AG04449 (cell line): ENCODE measurements around the gene SOBP.

ENCODE experiments used
- CTCF ChIA-PET: fragments of 350-600 bp; formaldehyde crosslinking; extraction: SDS; loops from one replicate; lab custom pipeline; 2021; ENCODE audit warnings: antibody characterized with exemption; lab: Yijun Ruan, JAX
- POLR2A ChIA-PET: fragments of 400-600, 350-600 bp; formaldehyde crosslinking; extraction: SDS; loops from one replicate; lab custom pipeline; 2020; ENCODE audit warnings: antibody characterized with exemption, inconsistent platforms; lab: Yijun Ruan, JAX
- DNase-seq: peaks from one replicate; pipeline ENCODE4 v3.0.0-alpha.2; 2010; ENCODE audit warnings: low read depth, low spot score
- H3K4me3 ChIP-seq: 2 replicates; pipeline ENCODE4 v1.5.1; 2011; ENCODE audit warnings: low read depth, mild to moderate bottlenecking, control low read depth, low read length
- TF ChIP-seq, protein P1 (sequence below): IDR thresholded peaks from one replicate; pipeline ENCODE4 v1.5.1; 2011; ENCODE audit warnings: mild to moderate bottlenecking, moderate library complexity, low read length, control low read depth, inconsistent platforms; ENCODE audit not compliant: insufficient read depth; ENCODE audit errors: missing control alignments

SOBP gene

DNA sequence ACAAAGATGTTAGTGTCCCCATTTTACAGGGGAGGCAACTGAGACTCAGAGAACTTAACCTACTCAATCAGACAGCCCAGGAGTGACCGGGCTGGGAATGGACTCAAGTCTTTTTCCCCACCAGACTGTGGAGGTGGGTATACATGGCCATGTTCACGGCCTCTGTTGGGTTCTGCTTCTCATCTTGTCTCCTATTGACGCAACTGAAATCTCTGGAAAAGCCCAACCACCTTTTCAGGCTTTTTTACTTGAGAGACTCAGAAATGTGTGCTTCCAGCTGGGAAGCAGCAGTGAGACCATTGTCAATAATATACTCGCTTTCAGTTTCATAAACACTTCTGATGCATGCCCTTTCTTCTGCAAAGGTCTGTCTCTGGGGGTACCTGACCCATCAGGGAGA lies 70.7 kb downstream of the SOBP start:
- ChIA-PET CTCF (no interaction called here), POLR2A (no interaction called here)
- DNase-seq = no peak
- TF ChIP-seq, protein P1, sequence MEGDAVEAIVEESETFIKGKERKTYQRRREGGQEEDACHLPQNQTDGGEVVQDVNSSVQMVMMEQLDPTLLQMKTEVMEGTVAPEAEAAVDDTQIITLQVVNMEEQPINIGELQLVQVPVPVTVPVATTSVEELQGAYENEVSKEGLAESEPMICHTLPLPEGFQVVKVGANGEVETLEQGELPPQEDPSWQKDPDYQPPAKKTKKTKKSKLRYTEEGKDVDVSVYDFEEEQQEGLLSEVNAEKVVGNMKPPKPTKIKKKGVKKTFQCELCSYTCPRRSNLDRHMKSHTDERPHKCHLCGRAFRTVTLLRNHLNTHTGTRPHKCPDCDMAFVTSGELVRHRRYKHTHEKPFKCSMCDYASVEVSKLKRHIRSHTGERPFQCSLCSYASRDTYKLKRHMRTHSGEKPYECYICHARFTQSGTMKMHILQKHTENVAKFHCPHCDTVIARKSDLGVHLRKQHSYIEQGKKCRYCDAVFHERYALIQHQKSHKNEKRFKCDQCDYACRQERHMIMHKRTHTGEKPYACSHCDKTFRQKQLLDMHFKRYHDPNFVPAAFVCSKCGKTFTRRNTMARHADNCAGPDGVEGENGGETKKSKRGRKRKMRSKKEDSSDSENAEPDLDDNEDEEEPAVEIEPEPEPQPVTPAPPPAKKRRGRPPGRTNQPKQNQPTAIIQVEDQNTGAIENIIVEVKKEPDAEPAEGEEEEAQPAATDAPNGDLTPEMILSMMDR = no peak
- no peak overlapping the region for H3K4me3 ChIP-seq

DNA sequence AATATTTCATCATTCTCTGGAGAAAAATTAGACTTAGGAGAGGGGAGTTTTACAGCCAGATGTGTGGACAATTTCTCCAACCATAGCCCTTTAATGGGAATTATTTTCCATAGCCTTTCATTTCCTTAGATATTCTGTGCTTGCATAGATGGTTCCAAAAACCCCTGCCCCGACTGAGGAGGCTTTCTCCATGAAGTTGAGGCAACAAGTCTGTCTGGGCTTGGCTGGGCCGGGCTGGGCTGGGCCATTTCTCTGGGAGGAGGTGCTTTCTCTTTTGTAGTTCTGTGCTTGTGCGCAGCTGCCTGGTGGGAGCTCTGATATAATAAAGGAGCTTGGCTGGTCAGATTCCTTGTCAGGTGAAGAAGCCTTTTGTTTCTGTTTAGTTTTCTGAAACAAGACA lies 71.4 kb downstream of the SOBP start:
- ChIA-PET CTCF (no interaction called here), POLR2A (no interaction called here)
- no peak overlapping the region for H3K4me3 ChIP-seq
- TF ChIP-seq, protein P1 = no peak
- no peak for DNase-seq

DNA sequence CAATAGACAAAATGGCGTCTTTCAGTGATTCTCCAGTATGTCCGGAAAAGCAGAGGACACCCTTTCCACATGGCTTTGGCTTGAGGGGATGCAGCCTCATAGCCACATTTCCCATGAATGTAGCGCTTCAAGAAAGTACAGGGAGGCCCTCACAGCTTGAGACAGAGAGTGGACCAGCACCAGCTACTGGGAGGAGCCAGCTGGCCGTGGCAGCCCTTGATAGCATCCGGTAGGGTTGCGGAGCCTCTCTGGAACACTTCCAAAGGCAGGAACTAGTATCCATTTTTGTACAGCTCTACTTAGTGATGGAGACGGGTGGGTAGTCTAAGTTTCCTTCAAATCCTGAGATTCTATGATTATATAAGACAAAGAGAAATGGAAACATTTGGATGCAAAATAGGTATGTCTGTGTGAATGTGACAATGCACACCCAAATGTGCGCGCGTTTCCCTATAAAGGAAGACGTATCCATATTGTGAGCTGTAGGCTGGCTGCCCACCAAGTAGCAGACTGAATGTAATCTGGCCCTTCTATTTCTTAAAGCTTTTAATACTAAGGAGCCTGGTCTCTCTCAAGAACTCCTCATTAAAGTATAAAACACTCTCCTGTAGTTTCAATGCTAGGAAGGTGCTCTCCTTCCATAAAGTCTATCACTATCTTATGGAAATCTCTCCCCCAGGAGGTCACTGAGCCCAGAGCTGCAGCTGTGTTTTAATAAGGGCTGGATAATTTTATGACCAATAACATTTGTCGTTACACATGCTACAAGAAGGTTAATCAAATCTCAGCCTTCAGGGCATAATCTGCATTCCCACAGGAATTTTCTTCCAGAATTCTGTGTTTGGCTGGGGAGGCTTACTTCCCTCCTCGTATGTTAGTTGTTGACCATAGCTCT lies 74.0 kb downstream of the SOBP start:
- CTCF ChIA-PET = no interaction called here
- DNase-seq = no peak
- H3K4me3 ChIP-seq = no peak overlapping the region
- POLR2A ChIA-PET = no interaction called here
- TF ChIP-seq, protein P1 = no peak

DNA sequence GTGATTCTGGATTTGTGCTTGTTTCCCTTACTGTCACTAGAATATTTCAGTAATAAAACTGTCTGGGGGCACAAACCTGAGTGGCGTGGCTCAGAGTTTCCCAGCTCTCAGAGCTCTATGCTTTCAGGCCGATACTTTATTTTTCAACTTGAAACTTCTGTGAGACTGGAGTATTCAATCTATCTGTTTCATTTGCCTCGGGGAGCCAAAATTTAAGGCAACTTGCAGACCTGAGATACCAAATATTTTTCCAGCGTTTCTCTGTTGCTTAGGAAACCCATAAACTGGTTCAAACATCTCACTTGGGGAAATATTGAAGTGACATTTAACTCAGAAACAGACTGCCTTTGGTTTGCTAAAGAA lies 74.7 kb downstream of the SOBP start:
- H3K4me3 ChIP-seq = no peak overlapping the region
- ChIA-PET POLR2A (no interaction called here), CTCF (no interaction called here)
- DNase-seq = no peak
- TF ChIP-seq, protein P1 = no peak

DNA sequence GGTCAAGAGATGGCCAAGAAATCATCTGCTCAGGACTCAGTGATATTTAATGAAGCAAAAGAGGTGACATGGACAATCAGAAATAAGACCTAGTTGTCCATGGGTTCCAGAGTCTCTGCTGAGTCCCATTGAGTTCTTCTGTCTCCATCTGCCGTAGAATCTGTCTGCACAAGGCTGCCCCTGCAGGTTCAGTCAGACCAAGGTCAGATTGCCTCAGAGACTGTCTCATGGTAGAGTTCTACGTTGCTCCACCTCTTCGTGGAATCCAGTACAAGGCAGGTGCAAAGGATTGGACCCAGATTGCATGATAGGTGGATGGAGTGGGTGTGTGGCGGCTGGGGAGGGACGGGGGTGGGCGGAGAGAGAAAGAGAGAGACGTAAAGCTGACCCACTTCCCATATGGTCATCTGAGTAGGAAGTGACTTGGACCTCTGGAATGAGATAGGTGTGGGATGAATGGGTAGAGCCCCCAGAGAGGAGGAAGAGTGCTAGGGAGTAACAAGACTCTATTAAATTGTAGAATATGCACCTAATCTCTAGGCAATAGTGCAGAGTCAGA lies 75.3 kb downstream of the SOBP start:
- CTCF ChIA-PET = no interaction called here

DNA sequence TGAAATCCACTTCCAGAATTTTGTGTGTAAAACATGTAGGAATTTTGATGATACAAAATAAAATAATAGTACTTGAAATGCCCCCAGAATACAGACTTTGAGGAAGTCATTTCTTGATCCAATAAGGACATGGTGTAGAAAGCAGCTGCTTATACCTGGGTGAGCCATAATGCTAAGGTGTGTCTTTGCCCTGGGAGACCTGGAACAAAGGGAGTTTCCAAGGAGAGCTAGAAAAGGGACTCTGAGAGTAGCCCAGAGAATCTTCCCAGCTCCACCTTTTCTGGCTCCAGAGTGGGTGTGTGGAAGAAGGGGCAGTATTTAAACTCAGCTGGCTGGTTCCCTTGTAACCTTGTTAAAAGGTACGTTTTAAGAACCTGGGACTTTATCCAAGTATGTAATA lies 77.7 kb downstream of the SOBP start:
- TF ChIP-seq, protein P1 = no peak
- ChIA-PET POLR2A (no interaction called here), CTCF (no interaction called here)
- DNase-seq = no peak
- no peak overlapping the region for H3K4me3 ChIP-seq

More for the DNA sequence above, 75.3 kb downstream of the SOBP start:
- no peak for DNase-seq
- TF ChIP-seq, protein P1 = no peak
- POLR2A ChIA-PET = no interaction called here
- no peak overlapping the region for H3K4me3 ChIP-seq
